ENCODE results near the gene C1QTNF6. TPM values are rescaled to one million over a fixed set of nuclear protein-coding genes. Genes with fewer than 3 reads are reported as not detected.

The C1QTNF6 gene
- total and polyA plus RNA-seq, 2 of the 8 experiments (the other 6 are each of a cell fraction or from before 2014, with no cell fraction given): 3.1 to 6.5 TPM

- no peak overlapping the region for H2BK12ac ChIP-seq (ENCODE audit: low read depth, low read length)
- FAIRE-seq: no peak
Measured at GRCh38 chr22:37195921-37196320, 7.9 kb upstream of the C1QTNF6 start.

More at GRCh38 chr22:37195921-37196320, 7.9 kb upstream of the C1QTNF6 start:
- no peak overlapping the region for H4K8ac ChIP-seq (ENCODE audit: extremely low read depth, insufficient read depth, low read length)
- TF ChIP-seq CEBPB (IDR thresholded peaks at IDR 0.05; ENCODE audit: low read depth, low read length): no peak
- no peak for TF ChIP-seq POLR2A (IDR thresholded peaks at IDR 0.05; ENCODE audit: control extremely low read depth in 1 of 2, low read depth in 2 of 2, low read length in 2 of 2)
- no peak for TF ChIP-seq PHF8 (conservative IDR thresholded peaks at IDR 0.05; ENCODE audit: low read depth, low read length)
- TF ChIP-seq YY1 (IDR thresholded peaks at IDR 0.05; ENCODE audit: low read depth, low read length): no peak
- no peak for TF ChIP-seq TAF7 (optimal IDR thresholded peaks at IDR 0.05; ENCODE audit: borderline replicate concordance, low read depth, low read length)
- no peak overlapping the region for H3K27ac ChIP-seq (ENCODE audit: low read depth, low read length)
- H3K4ac ChIP-seq (replicated peaks; ENCODE audit: insufficient read length, low read depth, low read length): no peak overlapping the region
- no peaks in the 10 kb centered on the region for H3K79me2 ChIP-seq (ENCODE audit: control insufficient read depth in 1 of 2, insufficient read depth in 2 of 2, low read length in 2 of 2)
- no peak overlapping the region for H3K9ac ChIP-seq (replicated peaks in 1 of 4; ENCODE audit: extremely low read depth in 1 of 4, low read depth in 3 of 4, low read length in 3 of 4)
- H3K4me1 ChIP-seq (replicated peaks in 1 of 4; ENCODE audit: control insufficient read depth in 3 of 4, insufficient read depth in 4 of 4, low read length in 3 of 4): peaks cover 3 to 18% (median 10%) of the 10 kb centered on the region in 4 experiments; a peak in 5 of 7 replicates
- no peak overlapping the region for H2BK20ac ChIP-seq (ENCODE audit: low read length)
- H3K27me3 ChIP-seq (replicated peaks in 1 of 4; ENCODE audit: control insufficient read depth in 3 of 4, extremely low read depth in 1 of 4, insufficient read depth in 3 of 4, low read length in 3 of 4): no peaks in the 10 kb centered on the region
- H4K20me1 ChIP-seq (replicated peaks in 1 of 2; ENCODE audit: control insufficient read depth in 1 of 2, insufficient read depth in 2 of 2, low read length in 2 of 2): peaks cover 0 to 4% of the 10 kb centered on the region in 2 experiments
- H3K36me3 ChIP-seq (ENCODE audit: control insufficient read depth in 2 of 4, insufficient read depth in 4 of 4, low read length in 3 of 4): peaks cover 0 to under 1% (median 0%) of the 10 kb centered on the region in 4 experiments; a peak in 2 of 8 replicates
- no peaks in the 10 kb centered on the region for H3K79me1 ChIP-seq (ENCODE audit: low read depth, low read length)
- no peak for DNase-seq (ENCODE audit: low read depth in 1 of 2, low spot score in 2 of 2)
- H2BK5ac ChIP-seq (ENCODE audit: low read depth, low read length): no peak overlapping the region
- no peak overlapping the region for H2AK5ac ChIP-seq (ENCODE audit: low read depth, low read length)
- no peak overlapping the region for H2AFZ ChIP-seq (ENCODE audit: low read length)
- no peak overlapping the region for H3K4me2 ChIP-seq (ENCODE audit: insufficient read depth in 1 of 2, low read depth in 2 of 2, low read length in 2 of 2)
- no peak overlapping the region for H3K4me3 ChIP-seq (ENCODE audit: extremely low read depth in 1 of 4, insufficient read depth in 2 of 4, low read depth in 3 of 4, low read length in 4 of 4)
- POLR2A ChIA-PET (ENCODE audit: partially characterized antibody): no interaction called here
- CTCF ChIA-PET (ENCODE audit: partially characterized antibody): interaction anchor here (1.0 to 7.7 kb wide), 4 partner anchors 24 to 69 kb away, joined by 4 to 77 read pairs (median 10); no protein-coding TSS in a partner anchor
- no peak overlapping the region for H3K18ac ChIP-seq (ENCODE audit: extremely low read depth, low read length)
- H4K5ac ChIP-seq (ENCODE audit: insufficient read length, low read depth, low read length): no peak overlapping the region
- no peak overlapping the region for H3K23ac ChIP-seq (ENCODE audit: insufficient read length)
- H3K9me3 ChIP-seq (ENCODE audit: insufficient read depth in 2 of 2, low read depth in 1 of 2, low read length in 1 of 2): peaks cover 4 to 6% of the 10 kb centered on the region in 2 experiments; a peak in 3 of 4 replicates
- no peak overlapping the region for H3K56ac ChIP-seq (replicated peaks; ENCODE audit: insufficient read length, low read depth, low read length)
- no peak overlapping the region for H2BK120ac ChIP-seq (replicated peaks; ENCODE audit: low read depth, low read length)
- WGBS, 2 experiments (ENCODE audit: extremely low coverage in 1 of 2, insufficient coverage in 1 of 2, insufficient read length in 1 of 2, insufficient replicate concordance in 2 of 2, low coverage in 1 of 2, low lambda C conversion rate in 2 of 2, missing lambda C conversion rate in 1 of 2): 91% methylated on average over 4 of the region's 4 CpGs; no CpG with 5 or more reads in 1 of the 2 experiments
- no peak overlapping the region for H4K91ac ChIP-seq (replicated peaks; ENCODE audit: insufficient read length, low read length)
- H2BK15ac ChIP-seq (ENCODE audit: low read length): no peak overlapping the region
- peaks cover 5% of the 10 kb centered on the region for H3K23me2 ChIP-seq (ENCODE audit: low read depth, low read length)
- no peak overlapping the region for H3K14ac ChIP-seq (ENCODE audit: insufficient read length)

All from H1 (cell line).